Naive thymus-derived CD4-positive, alpha-beta T cell (primary cell): ENCODE data around the gene RTN4. TPM values are rescaled to one million over a fixed set of nuclear protein-coding genes. Genes with fewer than 3 reads are reported as not detected.
A peak's percentile ranks its signal among the peaks of the same experiment; 100 is the strongest.

ENCODE experiments used
- ATAC-seq: fragments of 150-1000 bp; cut with Tn5 transposase; 2 replicates; pipeline ENCODE4 v1.10.0; 2021; ENCODE audit warnings: mild to moderate bottlenecking, moderate library complexity
- CTCF ChIA-PET: fragments of 350-600 bp; sonication (Branson Sonifier 250); formaldehyde crosslinking; loops from one replicate; lab custom pipeline; 2021; ENCODE audit warnings: antibody characterized with exemption; lab: Charles Lee
- POLR2A ChIA-PET: fragments of 350-600 bp; sonication (Branson Sonifier 250); formaldehyde crosslinking; loops from one replicate; lab custom pipeline; 2021; ENCODE audit warnings: antibody characterized with exemption, inconsistent platforms; lab: Charles Lee
- DNase-seq, 9 donors: peaks; one replicate each; pipeline versions ENCODE4 v3.0.0 to v3.0.0-alpha.2; 2020 to 2022; ENCODE audit warnings: mixed read lengths in 1 of 9
- H3K27ac ChIP-seq: one replicate; pipeline ENCODE4 v1.7.0; 2013; ENCODE audit warnings: mild to moderate bottlenecking, low read depth, low read length, moderate library complexity
- H3K27me3 ChIP-seq, 2 donors: one replicate each; pipeline ENCODE4 v1.7.0; 2013; ENCODE audit warnings: low read length in 2 of 2, mild to moderate bottlenecking in 2 of 2, moderate library complexity in 2 of 2; ENCODE audit not compliant: control insufficient read depth in 2 of 2, insufficient read depth in 2 of 2
- H3K36me3 ChIP-seq, 3 experiments: 1 replicate in 2 of 3; 2 replicates in 1 of 3; pipeline ENCODE4 v1.7.0; 2013; ENCODE audit warnings: low read length in 3 of 3, mild to moderate bottlenecking in 3 of 3, moderate library complexity in 1 of 3; ENCODE audit not compliant: insufficient read depth in 3 of 3, control insufficient read depth in 2 of 3
- H3K4me1 ChIP-seq, 2 donors: one replicate each; pipeline ENCODE4 v1.7.0; 2013; ENCODE audit warnings: low read length in 2 of 2, mild to moderate bottlenecking in 2 of 2, moderate library complexity in 1 of 2; ENCODE audit not compliant: control insufficient read depth in 2 of 2, insufficient read depth in 2 of 2
- H3K4me3 ChIP-seq: 2 replicates; pipeline ENCODE4 v1.7.0; 2013; ENCODE audit warnings: mild to moderate bottlenecking, low read length
- H3K9me3 ChIP-seq, 3 experiments: 1 replicate in 2 of 3; 2 replicates in 1 of 3; pipeline ENCODE4 v1.7.0; 2013; ENCODE audit warnings: low read length in 3 of 3; ENCODE audit not compliant: control insufficient read depth in 2 of 3
- H3K27ac Mint-ChIP-seq, 9 donors: one replicate each; pipeline ENCODE4 v1.8.0; 2020 to 2022; ENCODE audit warnings: mixed read lengths in 9 of 9, mild to moderate bottlenecking in 8 of 9, moderate library complexity in 5 of 9, inconsistent platforms in 2 of 9
- H3K27me3 Mint-ChIP-seq, 5 donors: one replicate each; pipeline ENCODE4 v1.8.0; 2021 to 2022; ENCODE audit warnings: mixed read lengths in 5 of 5, mild to moderate bottlenecking in 1 of 5
- H3K36me3 Mint-ChIP-seq, 5 donors: one replicate each; pipeline ENCODE4 v1.8.0; 2020 to 2022; ENCODE audit warnings: mixed read lengths in 5 of 5, mild to moderate bottlenecking in 3 of 5, inconsistent platforms in 1 of 5
- H3K4me1 Mint-ChIP-seq, 7 donors: one replicate each; pipeline ENCODE4 v1.8.0; 2020 to 2022; ENCODE audit warnings: mixed read lengths in 7 of 7, mild to moderate bottlenecking in 3 of 7, inconsistent platforms in 1 of 7
- H3K4me3 Mint-ChIP-seq, 10 donors: one replicate each; pipeline ENCODE4 v1.8.0; 2020 to 2022; ENCODE audit warnings: mild to moderate bottlenecking in 10 of 10, mixed read lengths in 10 of 10, moderate library complexity in 6 of 10, inconsistent platforms in 2 of 10
- H3K9me3 Mint-ChIP-seq, 11 donors: one replicate each; pipeline ENCODE4 v1.8.0; 2020 to 2022; ENCODE audit warnings: mixed read lengths in 11 of 11, mild to moderate bottlenecking in 4 of 11, inconsistent platforms in 1 of 11, moderate library complexity in 1 of 11
- intact Hi-C, 2 donors: fragments of 100-400 bp; cut with micrococcal nuclease; formaldehyde crosslinking; loops; one replicate each; pipeline ENCODE4 v1.15.1; 2023
- polyA plus RNA-seq, 2 donors: library from polyadenylated mRNA; unstranded; fragments of 300-500 nt; fragmentation: Illumina TruSeq; gene quantifications; one replicate each; pipeline ENCODE4 v1.2.3, GENCODE V29; 2021
- total RNA-seq, 6 experiments: library from RNA in 5 of 6; stranded (reverse) in 5 of 6; gene quantifications; 1 replicate in 5 of 6; 2 replicates in 1 of 6; pipeline ENCODE4 v1.2.3 and lab custom pipeline; 2021 to 2026

RTN4 gene
- total and polyA plus RNA-seq, 7 experiments from 2014 or later, result 59.6 to 126 (median 65.1) TPM

DNA sequence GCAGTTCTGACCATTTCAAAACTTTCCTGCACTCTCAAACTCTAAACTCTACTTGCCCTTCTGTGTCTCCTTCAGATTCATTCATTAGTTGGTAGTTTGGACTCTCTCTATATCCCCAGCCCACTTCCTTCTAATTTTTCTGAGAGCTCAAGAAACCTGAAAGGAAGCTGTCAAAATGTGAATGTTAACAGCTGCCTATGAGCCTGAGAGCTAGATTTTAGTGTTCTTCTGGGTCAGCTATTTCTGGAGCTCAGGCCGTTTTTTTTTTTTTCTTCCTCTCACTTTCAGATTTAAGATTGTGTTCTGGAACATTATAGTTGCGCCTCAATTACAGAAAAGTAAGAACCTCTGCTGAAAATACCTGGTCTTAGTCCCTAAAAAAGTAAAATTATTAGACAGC lies 73.1 kb downstream of the RTN4 start:
- no peak for ATAC-seq
- peaks cover 0 to 38% (median 13%) of the 10 kb centered on the region in 5 donors for H3K36me3 Mint-ChIP-seq
- H3K27me3 ChIP-seq, result no peaks in the 10 kb centered on the region
- peaks cover 0 to 1% (median 0%) of the 10 kb centered on the region in 11 donors for H3K9me3 Mint-ChIP-seq
- no peaks in the 10 kb centered on the region for H3K9me3 ChIP-seq
- ChIA-PET POLR2A (no interaction called here), CTCF (interaction anchor here (0.5 to 0.6 kb wide), 2 partner anchors 32 to 219 kb away, joined by 3 read pairs; no protein-coding TSS in a partner anchor)
- no peaks in the 10 kb centered on the region for H3K4me1 ChIP-seq
- no peak overlapping the region for H3K4me3 Mint-ChIP-seq
- peaks cover 9 to 56% (median 42%) of the 10 kb centered on the region in 7 donors for H3K4me1 Mint-ChIP-seq
- no peak overlapping the region for H3K27ac ChIP-seq
- H3K27ac Mint-ChIP-seq, result peak overlapping the region in 6 of 9 donors; percentile 21 to 59 (median 48)
- DNase-seq, result no peak
- intact Hi-C loops, result no loop called here
- H3K4me3 ChIP-seq, result no peak overlapping the region
- H3K36me3 ChIP-seq, result peaks cover 0 to 28% (median 0%) of the 10 kb centered on the region in 3 experiments
- no peaks in the 10 kb centered on the region for H3K27me3 Mint-ChIP-seq

DNA sequence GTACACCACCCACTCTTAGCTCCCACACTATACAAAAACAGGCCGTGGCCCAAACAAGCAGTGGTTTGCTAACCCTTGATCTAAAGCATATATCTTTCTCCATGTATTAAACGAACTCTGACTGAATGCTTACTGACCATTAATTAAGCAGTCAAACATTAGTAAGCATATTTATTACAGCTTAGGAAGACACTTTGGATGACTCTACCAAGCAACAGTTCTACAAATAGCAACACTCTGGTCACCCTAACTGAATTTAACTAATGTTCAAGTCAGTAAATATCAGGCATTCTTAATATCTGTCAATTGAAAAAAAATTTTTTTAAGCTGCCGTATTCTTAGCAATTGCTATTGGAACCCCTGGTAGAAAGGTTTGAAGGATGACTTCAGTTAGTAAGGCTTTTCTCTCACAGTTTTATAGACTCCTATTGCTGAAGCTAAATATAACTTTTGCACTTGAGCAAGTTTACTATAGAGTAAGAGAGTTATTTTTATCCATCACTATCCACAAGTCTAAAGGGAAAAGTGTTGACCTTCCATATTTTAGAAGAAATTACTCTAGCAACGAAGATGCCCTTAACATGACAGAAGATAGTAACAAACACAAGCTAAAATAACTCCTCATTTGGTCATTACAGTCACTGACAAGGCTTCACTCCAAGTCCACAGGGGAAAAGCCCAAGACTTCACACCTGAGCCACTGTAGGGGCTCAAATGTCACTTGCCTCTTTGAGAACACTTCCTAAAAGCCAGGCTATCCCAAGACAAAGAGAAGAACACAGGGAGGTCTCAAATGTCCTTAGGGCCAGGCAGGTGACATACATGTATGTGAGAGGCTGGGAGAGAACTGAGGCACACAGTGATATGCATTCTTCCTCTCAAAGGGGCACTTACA lies 74.4 kb downstream of the RTN4 start:
- Histone ChIP-seq H3K27me3 (no peaks in the 10 kb centered on the region), H3K27ac (no peak overlapping the region), H3K9me3 (no peaks in the 10 kb centered on the region), H3K4me3 (no peak overlapping the region), H3K4me1 (no peaks in the 10 kb centered on the region), H3K36me3 (peaks cover 0 to 28% (median 0%) of the 10 kb centered on the region in 3 experiments)
- intact Hi-C loops, result no loop called here
- Mint-ChIP-seq H3K9me3 (peaks cover 0 to 1% (median 0%) of the 10 kb centered on the region in 11 donors), H3K27me3 (no peaks in the 10 kb centered on the region), H3K4me3 (no peak overlapping the region), H3K36me3 (peaks cover 0 to 43% (median 21%) of the 10 kb centered on the region in 5 donors), H3K4me1 (peaks cover 11 to 50% (median 41%) of the 10 kb centered on the region in 7 donors), H3K27ac (peak overlapping the region in 8 of 9 donors; percentile 3 to 59 (median 36))
- ATAC-seq, result no peak
- POLR2A ChIA-PET, result no interaction called here
- CTCF ChIA-PET, result interaction anchor here (1.7 kb wide), 1 partner anchor 193 kb away, joined by 3 read pairs; no protein-coding TSS in a partner anchor
- no peak for DNase-seq

DNA sequence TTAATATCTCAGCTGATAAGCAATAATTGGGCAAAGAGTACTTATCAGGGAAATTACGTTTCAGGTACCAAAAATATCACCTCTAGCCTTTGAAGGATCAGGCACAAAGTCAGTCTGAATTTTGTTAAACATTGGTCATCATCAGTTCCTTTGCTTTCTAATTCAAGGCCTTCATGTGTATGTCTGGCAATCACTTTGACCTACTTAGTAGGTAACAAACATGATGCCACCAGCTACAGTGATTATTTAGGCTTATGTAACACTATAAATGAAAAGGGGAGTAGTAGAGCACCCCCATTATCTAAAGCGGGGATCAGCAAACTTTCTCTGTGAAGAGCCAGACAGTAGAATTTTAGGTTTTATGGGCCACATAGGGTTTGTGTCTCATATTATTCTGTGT lies 75.1 kb downstream of the RTN4 start:
- H3K27ac Mint-ChIP-seq, result peak overlapping the region in 4 of 9 donors; percentile 19 to 59 (median 36)
- H3K4me3 ChIP-seq, result no peak overlapping the region
- H3K9me3 ChIP-seq, result no peaks in the 10 kb centered on the region
- no peak for DNase-seq
- intact Hi-C loops, result no loop called here
- CTCF ChIA-PET, result interaction anchor here (1.7 kb wide), 1 partner anchor 193 kb away, joined by 3 read pairs; no protein-coding TSS in a partner anchor
- H3K36me3 ChIP-seq, result peaks cover 0 to 27% (median 0%) of the 10 kb centered on the region in 3 experiments
- H3K27me3 ChIP-seq, result no peaks in the 10 kb centered on the region
- peaks cover 0 to 1% (median 0%) of the 10 kb centered on the region in 11 donors for H3K9me3 Mint-ChIP-seq
- no peaks in the 10 kb centered on the region for H3K27me3 Mint-ChIP-seq
- no peak for ATAC-seq
- H3K4me1 ChIP-seq, result no peaks in the 10 kb centered on the region
- H3K4me1 Mint-ChIP-seq, result peaks cover 8 to 43% (median 34%) of the 10 kb centered on the region in 7 donors
- H3K27ac ChIP-seq, result no peak overlapping the region
- POLR2A ChIA-PET, result no interaction called here
- no peak overlapping the region for H3K4me3 Mint-ChIP-seq
- H3K36me3 Mint-ChIP-seq, result peaks cover 0 to 44% (median 24%) of the 10 kb centered on the region in 5 donors

DNA sequence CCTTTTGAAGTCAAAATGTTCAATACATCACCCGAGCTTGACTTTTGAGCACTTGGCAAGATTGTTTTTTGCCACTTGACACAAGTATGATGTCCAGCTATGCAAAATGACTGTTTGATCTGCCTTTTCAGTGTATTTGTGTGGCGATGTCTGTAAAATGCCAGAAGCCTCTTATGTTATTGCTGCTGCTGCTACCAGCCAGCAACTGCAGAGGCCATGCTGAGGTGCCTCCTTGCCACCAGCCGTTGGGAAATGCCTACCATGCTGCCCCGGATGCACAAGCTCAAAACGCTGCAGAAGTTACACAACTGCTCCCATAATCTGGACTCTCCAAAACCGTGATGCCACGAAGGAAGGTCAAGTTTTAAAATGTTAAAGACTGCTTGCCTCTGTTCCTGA lies 80.3 kb downstream of the RTN4 start:
- Histone ChIP-seq H3K36me3 (peaks cover 0 to 35% (median 0%) of the 10 kb centered on the region in 3 experiments), H3K4me3 (no peak overlapping the region), H3K9me3 (peaks cover 0 to 9% (median 0%) of the 10 kb centered on the region in 3 experiments), H3K27ac (no peak overlapping the region), H3K4me1 (peaks cover 11 to 19% of the 10 kb centered on the region in 2 donors), H3K27me3 (no peaks in the 10 kb centered on the region)
- Mint-ChIP-seq H3K9me3 (peaks cover 0 to 8% (median 2%) of the 10 kb centered on the region in 11 donors), H3K36me3 (peaks cover 0 to 60% (median 50%) of the 10 kb centered on the region in 5 donors), H3K27me3 (no peaks in the 10 kb centered on the region), H3K27ac (peak overlapping the region in 1 of 9 donors; percentile 48), H3K4me1 (peaks cover 19 to 30% (median 25%) of the 10 kb centered on the region in 7 donors), H3K4me3 (no peak overlapping the region)
- POLR2A ChIA-PET, result interaction anchor here (0.6 to 1.4 kb wide), 2 partner anchors 11 to 88 kb away, joined by 3 to 4 read pairs; no protein-coding TSS in a partner anchor
- DNase-seq, result no peak
- intact Hi-C loops, result no loop called here
- no peak for ATAC-seq
- CTCF ChIA-PET, result no interaction called here

DNA sequence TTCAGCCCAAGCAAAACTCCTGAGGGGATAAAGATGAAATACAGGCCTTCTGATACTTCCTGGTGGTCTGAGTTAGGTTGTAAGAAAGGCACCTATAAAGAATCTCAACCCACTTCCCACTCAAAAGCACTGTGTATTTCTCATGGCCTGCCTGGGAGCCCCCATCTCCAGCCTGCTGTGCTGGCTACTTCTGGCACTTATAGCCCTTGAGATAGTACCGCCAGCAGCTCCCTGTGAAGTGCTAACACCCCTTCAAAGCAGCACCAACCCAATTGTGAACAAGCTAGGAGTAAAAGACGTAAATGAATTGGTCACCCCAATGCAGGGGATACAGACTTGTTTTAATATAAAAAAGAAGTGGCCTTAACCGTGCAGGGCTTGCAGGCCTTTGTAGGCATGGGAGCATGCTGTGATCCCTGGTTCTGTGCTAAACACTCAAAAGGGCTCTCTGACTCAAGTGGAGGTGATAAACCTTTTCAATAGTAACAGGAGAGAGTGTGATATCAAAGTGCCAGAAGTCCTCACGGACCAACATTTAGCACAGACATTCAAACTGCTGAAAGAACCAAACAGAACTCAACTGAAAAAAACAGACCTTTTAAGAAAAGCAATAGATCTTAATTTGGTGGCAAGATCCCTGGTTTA lies 80.8 kb downstream of the RTN4 start:
- Histone ChIP-seq H3K27ac (no peak overlapping the region), H3K9me3 (peaks cover 0 to 9% (median 0%) of the 10 kb centered on the region in 3 experiments), H3K27me3 (no peaks in the 10 kb centered on the region), H3K36me3 (peaks cover 0 to 35% (median 0%) of the 10 kb centered on the region in 3 experiments), H3K4me3 (no peak overlapping the region), H3K4me1 (peaks cover 12 to 23% of the 10 kb centered on the region in 2 donors)
- CTCF ChIA-PET, result no interaction called here
- H3K36me3 Mint-ChIP-seq, result peaks cover 0 to 57% (median 50%) of the 10 kb centered on the region in 5 donors
- ATAC-seq, result no peak
- peak overlapping the region in 1 of 9 donors; percentile 10 for H3K27ac Mint-ChIP-seq
- H3K27me3 Mint-ChIP-seq, result no peaks in the 10 kb centered on the region
- peaks cover 0 to 8% (median 2%) of the 10 kb centered on the region in 11 donors for H3K9me3 Mint-ChIP-seq
- no peak overlapping the region for H3K4me3 Mint-ChIP-seq
- intact Hi-C loops, result no loop called here
- DNase-seq, result no peak
- H3K4me1 Mint-ChIP-seq, result peaks cover 22 to 34% (median 26%) of the 10 kb centered on the region in 7 donors
- POLR2A ChIA-PET, result interaction anchor here (0.5 to 1.4 kb wide), 3 partner anchors 11 to 88 kb away, joined by 3 to 4 read pairs (median 3); no protein-coding TSS in a partner anchor
